GM19463 (cell line): Measurements from ENCODE around the gene CEP126.
"Not testable (repeated sequence)": the region's sequence is repeated elsewhere in the genome, so short reads cannot be mapped to it uniquely, and the experiment has no call there.

ENCODE experiments used
- ATAC-seq: cut with Tn5 transposase; IDR thresholded peaks from one replicate; pipeline ENCODE4 v1.9.1; 2021; ENCODE audit warnings: mild to moderate bottlenecking, moderate library complexity; ENCODE audit not compliant: unreplicated experiment

The CEP126 gene

DNA sequence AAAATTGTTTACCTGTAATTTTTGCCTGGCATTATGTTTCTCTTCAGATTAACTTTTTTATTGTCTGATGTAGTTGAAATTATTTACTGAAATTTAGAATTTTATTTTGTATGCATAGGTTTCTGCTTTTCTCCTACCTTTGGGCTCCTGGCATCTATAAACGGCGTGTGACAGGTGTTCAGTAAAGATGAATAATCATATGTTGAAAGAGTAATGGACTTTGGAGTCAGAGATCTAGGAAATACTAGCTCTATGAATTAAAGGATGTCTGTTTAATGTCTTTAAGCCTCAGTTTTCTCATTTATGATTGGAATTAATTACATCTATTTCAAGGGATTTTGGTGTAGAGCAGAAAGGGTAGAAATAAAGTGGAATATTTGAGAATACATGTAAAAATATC is 8.7 kb downstream of the CEP126 start:
- no peak for ATAC-seq

DNA sequence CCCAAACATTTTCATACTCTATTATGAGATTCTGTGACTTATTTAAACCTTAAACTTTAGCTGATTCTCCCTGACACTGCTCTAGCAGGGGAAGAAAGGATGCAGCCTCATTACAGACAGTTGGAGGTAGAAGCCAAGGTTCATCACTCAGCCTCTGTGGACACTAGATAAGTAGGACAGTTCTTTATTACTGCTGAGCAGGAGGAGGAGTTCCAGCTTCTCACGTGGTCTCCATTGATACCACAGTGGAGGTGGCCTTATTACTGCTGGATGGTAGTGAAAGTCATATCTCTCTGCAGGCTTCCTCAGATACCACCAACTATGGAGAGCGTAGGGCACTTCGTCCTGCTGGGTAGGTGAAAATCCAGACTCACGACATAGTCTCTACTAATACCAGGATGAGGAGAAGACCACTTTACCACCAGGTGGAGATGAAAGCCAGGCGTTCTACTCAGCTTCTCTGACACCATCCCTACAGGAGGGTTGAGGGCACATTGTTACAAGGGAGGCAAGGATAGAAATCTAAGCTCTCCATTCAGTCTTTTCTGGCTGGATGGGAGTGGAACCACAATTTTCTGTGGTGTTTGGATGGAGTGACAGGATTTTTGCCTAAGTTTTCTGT is 14.6 kb downstream of the CEP126 start:
- no peak for ATAC-seq

DNA sequence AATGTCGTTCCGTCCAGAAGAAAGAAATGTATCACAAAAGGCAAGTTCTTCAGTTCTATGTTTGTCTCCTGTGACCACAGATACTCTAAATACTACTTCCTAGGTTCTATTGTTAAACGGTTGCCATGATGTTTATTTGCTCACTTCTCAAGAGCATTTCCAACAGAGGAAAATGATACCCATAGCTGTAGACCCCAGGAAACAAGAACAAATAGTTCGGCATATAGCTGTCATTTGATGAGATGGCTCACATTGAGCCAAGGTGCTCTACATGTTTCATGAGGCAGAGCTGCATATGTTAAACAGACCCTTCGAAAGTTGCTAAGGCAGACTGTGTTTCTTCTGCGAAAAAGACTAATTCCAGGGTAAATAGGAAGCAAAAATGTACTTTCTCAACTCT is 16.9 kb downstream of the CEP126 start:
- ATAC-seq, result no peak

DNA sequence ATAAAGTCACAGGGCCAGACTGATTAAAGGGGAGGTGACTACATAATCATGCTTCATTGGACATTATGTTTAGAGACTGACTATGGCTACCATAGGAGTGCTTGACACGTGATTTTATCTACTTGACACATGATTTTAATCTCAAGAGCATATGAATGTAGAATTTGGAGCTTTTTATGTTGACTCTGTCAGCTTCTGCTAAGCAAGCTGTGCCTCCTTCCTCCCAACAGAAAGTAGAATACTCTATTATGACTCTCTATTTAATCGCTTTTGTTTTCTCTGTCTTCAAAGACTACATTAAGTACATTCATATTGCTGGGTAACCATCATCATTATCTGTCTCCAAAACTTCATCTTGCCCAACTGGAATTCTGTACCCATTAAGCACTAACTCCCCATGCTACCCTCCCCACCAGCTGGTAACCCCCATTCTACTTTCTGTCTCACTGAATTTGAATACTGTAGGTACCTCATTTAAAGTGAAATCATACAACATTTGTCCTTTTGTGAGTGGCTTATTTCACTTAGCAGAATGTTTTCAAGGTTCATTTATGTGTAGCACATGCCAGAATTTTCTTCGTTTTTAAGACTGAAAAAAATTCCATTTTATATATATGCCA is 26.2 kb downstream of the CEP126 start:
- ATAC-seq, result no peak

DNA sequence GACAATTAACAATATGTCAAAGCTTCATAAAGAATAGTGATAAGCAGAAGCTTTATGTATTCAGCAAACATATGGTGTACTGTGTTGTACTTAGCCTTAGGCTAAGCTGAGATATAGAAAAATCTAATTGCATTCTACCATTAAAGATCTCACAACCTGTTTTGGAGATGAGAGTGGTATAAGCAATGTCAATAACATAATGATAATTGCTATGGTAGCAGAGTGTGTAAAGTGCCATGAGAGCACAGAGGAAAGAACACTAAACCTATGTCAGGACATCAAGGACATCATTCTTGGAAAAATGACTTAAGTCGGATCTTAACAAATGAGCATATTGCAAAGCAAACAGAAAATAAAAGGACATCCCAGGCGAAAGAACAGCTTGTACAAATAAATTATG is 30.1 kb downstream of the CEP126 start:
- no peak for ATAC-seq

DNA sequence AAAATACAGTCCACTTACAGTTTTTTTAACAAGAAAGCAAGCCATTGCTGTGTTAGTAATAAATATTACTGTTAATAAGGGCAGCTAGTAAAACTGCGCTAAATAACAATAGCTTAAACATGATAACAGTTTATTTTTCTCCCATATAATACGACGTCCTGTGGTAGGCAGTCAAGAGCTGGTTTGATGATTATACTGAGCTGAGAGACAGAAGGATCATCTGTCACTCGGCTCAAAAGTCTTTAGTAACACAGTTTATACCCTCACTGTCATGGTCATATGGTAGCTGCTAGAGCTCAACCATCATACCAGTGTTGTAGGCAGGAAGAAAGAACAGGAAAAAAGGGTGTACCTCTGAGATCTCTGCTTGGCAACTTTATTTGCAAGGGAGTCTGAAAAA is 30.6 kb downstream of the CEP126 start:
- ATAC-seq, result no peak

DNA sequence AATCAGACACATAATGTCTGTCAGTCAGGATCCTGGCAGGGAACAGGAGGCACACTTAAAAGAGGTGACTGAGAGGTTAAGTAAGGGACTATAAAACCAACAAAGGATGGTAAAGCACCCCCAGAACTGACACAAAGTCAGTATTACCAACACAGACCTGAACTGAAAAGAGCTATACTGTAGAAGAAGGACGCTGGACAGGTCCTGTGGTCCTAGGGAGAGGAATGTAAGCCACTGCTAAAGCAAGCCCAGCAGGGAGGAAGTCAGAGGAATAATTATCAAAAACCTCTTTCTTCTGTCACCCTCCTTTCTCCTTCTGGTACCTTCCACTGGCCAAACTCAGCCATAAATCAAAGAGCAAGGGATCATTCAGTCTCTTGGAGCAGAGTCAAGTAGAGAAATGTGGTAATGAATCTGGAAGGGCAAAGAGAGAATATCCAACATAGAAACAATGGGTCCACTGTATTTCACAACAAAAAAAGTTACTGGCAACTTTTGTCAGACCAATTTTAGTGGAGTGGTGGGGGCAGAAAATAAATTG is 34.9 kb downstream of the CEP126 start:
- no peak for ATAC-seq

DNA sequence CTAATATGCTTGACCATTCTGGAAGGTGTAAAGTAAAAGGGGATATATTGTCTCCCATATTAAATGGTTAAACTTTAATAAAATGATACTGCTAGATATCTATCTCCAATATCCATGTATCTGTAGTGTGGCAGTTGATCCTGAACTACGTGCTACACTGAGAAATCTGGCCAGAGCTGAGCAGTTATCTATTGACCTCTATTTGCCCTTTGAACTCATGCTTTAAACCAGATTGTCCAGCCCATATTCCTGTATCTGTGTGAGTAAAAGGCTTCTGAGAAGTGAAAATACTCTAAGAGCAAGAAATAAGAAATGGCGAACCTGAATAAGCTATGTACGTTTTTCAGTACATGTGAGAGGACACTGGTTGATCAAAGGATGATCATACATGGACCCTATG is 40.5 kb downstream of the CEP126 start:
- ATAC-seq, result no peak

DNA sequence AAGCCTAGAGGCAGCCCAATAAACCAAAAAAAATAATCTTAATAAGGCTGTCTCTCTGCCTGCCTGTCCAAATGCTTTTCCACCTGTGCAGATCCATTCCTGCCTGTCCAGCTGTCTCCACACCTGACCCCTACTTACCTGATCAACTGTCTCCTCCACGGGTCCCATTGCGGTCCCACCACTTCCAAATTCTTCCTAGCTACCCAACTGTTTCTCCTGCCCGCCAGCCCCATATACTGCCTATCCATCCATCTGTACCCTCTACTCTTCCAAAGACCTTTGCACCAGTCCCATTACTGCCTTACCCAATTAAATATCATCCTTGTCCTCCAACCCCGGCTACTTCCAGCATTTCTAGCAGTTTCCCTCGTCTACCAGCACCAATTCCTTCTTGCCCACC is 40.9 kb downstream of the CEP126 start:
- no peak for ATAC-seq

DNA sequence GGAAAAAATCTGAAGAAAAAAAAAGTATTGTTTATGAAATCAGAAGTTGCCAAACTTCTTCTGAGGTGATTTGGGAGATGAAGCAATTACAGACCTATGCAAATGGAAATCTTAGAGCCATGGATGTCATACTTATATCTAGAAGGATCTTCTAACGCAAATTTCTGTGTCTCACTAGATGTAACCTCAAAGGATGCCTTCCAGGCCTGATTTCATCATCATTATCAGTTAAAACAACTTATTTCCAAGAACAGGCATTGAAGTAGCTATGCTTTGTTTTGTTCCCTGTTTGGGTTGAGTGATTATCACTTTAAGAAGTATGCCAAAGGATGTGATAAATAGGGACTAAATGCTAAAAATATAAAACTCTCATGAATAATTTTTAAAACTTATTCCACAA is 45.4 kb downstream of the CEP126 start:
- no peak for ATAC-seq

DNA sequence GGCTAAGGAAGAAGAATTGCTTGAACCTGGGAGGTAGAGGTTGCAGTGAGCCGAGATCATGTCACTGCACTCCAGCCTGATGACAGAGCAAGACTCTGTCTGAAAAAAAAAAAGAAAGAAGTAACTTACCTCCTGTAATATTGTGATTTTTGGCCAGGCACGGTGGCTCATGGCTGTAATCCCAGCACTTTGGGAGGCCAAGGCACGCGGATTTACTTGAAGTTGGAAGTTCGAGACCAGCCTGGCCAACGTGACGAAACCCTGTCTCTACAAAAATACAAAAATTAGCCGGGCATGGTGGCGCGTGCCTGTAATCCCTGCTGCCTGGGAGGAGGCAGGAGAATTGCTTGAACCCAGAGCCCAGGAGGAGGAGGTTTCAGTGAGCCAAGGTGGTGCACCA is 49.4 kb downstream of the CEP126 start:
- ATAC-seq, result not testable (repeated sequence)

DNA sequence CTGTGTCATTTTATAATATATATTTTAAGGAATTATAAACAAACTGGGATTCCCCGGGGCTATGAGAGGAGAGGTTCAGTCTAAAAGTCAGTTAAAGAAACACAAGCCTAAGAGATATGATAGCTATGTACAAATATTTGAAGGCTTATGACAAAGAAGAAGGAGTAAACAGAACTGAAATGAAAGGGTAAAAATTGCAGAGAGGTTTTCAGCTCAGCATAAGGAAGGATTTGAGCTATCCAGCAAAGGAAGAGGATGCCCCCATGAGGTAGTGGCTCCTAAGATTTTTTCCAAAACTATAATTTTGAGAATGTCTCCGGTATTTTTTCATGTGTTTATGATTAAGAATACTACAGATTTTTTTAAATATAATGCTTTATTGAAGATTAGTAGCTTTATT is 59.4 kb downstream of the CEP126 start:
- ATAC-seq, result no peak

DNA sequence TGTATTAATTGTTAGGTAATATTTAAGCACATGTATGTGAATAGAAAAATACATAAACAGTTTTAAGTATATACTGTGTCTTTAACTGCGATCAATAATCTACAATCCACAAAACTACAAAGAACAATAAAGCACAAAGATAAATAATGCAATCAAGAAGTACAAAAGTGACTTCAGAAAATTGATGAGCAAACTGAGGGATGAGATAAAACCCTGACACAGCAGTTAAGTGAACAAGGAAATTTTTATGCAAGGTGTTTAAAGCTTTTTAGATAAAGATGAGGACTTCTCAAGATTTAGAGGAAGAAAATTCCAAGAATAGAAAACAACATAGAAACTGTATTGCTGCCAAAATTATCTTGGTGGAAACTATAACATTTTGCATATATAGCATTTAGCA is 60.0 kb downstream of the CEP126 start:
- ATAC-seq, result no peak

DNA sequence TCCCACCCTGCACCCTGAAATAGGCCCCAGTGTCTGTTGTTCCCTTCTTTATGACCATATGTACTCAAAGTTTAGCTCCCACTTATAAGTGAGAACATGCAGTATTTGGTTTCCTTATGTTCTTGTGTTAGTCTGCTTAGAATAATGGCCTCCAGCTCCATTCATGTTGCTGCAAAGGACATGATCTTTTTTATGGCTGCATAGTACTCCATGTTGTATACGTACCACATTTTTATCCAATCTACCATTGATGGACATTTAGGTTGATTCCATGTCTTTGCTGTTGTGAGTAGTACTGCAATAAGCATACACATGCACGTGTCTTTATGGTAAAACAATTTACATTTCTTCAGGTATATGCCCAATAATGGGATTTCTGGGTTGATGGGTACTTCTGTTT is 60.9 kb downstream of the CEP126 start:
- no peak for ATAC-seq

DNA sequence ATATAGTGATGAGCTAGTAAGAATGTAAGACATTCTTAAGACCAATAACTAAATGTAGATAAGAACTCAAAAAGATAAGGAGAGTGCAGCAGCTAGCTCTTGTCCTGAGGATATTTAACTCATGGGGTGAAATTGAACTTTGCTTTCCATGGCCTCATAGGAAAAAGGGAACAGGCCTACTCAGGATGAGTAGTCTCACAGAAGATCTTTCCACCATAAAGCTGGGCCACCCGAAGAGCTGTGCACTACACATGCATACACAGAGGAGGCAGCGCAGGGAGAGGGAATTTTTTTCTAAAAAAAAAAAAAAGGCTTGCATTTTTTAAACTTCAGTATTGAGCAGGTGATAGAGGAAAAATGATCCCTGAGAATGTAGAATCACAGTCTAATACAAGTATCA is 72.6 kb downstream of the CEP126 start:
- no peak for ATAC-seq

DNA sequence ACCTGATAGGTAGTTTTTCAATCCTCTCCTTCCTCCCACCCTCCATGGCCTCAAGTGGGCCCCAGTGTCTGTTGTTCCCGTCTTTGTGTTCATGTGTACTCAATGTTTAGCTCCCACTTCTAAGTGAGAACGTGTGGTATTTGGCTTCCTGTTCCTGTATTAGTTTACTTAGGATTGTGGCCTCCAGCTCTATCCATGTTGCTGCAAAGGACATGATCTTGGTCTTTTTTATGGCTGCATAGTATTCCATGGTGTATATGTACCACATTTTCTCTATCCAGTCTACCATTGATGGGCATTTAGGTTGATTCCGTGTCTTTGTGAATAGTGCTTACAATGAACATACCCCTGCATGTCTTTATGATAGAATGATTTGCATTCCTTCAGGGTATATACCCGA is 78.4 kb downstream of the CEP126 start:
- no peak for ATAC-seq

DNA sequence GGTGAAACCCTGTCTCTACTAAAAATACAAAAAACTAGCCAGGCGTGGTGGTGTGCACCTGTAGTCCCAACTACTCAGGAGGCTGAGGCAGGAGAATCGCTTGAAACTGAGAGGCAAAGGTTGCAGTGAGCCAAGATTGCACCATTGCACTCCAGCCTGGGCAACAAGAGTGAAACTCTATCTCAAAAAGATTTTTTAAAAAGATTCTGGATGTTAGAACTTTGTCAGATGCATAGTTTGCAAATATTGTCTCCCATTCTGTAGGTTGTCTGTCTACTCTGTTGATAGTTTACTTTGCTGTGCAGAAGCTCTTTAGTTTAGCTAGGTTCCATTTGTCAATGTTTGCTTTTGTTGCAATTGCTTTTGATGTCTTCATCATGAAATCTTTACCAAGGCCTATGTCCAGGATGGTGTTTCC is 79.3 kb downstream of the CEP126 start:
- not testable (repeated sequence) for ATAC-seq

DNA sequence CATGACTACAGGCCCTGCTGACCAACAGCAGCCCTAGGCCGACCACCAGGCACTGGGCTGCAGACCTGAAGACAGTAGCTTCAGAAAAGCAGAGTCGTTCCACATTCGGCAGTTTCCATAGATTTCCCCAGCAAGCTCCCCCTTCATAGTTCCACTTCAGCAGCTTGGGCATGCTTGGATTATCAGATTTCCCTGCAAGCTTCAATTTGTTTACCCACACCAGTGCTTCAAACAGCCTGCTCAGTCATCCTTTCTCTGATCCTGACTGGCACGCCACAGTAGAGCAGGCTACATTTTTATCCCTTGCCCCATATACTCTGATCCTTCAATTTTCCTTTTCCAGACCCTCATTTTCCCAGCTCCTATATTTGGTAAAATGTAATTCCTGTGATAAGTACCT is 81.3 kb downstream of the CEP126 start:
- no peak for ATAC-seq

DNA sequence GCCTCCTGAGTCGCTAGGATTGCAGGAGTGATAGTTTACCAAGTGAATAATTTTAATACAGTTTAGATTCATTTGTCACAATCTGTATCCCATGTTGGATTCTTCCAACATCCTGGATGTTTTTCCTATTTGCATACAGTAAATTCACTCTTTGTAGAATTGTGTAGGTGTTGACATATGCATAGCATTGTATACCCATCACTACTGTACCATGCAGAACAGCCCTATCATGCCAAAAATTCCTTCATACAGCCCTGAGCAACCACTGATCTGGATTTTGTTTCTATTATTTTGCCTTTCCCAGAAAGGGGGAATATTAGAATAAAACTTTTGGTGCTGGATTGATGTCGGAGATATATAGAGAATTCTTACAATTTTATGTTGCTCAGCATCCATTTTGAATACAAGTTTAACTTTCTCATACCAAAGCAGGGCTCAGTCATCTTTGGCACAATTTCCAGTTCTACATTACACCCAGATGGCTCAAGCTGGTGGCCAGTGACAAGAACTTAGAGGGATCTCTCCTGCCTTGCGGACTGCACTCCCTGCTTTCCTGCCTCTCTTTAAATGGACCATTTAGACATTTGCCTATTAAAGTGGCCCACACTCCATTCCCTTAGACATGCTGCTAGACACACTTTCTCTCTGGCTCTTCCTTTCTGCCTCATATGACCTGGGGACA is 87.0 kb downstream of the CEP126 start:
- ATAC-seq, result no peak

DNA sequence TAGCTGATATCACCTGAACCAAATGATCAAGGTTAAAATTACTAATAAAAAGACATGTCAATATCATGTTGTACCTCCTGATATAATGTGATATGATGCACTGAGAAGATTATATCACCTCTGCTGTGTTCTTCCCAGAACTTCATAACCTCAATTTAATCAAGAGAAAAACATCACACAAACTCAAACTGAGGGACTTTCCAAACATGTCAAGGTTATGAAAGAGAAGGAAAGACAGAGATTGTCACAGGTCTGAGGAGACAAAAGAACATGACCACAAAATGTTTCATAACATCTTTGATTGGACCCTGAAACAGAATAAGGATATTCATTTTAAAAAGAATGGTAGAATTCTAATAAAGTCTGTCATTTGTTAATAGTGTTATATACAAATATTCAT is 89.4 kb downstream of the CEP126 start:
- no peak for ATAC-seq

DNA sequence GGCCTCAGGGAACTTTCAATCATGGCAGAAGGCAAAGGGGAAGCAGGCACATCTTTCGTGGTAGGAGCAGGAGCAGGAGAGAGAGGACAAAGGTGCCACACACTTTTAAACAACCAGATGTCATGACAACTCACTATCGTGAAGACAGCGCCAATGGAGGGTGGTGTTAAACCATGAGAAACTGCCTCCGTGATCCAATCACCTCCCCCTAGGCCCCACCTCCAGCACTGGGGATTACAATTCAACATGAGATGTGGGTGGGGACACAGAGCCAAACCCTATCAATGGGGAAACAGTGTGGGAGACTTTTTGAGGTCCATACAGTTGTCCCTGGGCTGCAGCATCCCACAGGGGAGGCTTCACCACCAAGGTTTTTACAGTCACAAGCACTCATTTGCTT is 90.5 kb downstream of the CEP126 start:
- no peak for ATAC-seq

DNA sequence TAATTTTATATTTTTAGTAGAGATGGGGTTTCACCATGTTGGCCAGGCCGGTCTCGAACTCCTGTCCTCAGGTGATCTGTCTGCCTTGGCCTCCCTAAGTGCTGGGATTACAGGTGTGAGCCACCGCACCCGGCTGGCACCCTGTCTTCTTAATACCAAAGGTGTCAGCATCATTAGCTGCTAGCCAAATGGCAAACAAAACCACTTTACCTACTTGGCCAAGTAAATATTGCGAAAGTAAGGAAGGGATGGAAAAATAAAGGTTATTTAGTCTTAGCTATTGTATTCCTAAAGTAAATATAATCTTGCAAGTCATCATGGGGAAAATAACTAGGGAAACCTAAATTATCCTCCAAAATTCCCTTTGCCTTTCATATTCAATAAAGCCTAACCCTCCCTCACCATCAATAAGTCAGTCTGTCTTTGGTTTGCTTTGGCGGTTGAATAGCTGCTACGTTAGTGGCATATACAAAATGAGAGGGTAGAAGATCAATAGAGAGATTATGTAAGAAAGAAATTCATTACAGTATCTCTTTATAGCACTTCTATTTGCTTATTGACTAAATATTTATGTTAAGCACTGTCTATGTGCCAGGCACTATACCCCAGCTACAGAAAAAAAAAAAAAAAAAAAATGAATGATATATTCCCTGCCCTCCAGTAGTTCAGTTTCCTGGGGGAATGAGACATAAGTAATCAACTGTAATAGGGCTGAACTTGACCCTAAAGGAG is 92.2 kb downstream of the CEP126 start:
- no peak for ATAC-seq
